NCI-H2107 treated with DMSO at 0.1 percent for 48 hours (cell line): ENCODE results near the gene RAD51.
A peak's percentile ranks its signal among the peaks of the same experiment; 100 is the strongest.

Experiments used
- DNase-seq: peaks from one replicate; lab custom pipeline; 2025; ENCODE audit not compliant: unreplicated experiment; lab: John Stamatoyannopoulos, UW

The RAD51 gene

DNA sequence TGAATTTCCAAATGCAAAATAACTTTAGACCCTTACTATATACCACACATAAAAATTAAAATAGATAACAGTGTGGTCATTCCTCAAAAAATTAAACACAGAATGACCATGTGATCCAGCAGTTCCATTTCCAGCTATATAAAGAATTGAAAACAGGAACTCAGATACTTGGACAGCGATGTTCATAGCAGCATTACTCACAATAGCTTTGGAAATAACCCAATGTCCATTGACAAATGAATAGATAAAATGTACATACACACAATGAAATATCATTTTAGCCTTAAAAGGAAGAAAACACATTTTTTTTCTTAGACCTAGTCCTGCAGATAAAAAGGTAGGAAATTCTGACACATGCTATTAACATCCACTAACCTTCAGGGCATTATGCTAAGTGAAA is 26.7 kb downstream of the RAD51 start:
- no peak for DNase-seq

DNA sequence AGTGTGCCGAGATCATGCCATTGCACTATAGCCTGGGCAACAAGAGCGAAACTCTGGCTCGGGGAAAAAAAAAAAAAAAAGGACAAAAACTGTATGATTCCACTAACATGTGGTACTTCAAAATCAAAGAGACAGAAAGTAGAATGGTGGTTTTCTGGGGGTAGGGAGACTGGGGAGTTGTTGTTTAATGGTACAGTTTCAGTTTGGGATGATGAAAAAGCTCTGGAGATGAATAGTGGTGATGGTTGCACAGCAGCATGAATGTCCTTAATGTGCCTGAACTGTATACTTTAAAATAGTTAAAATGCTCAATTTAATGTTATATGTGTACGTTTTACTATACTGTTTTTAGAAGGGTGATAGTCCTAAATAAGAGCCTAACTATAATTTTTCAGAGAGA is 27.4 kb downstream of the RAD51 start:
- DNase-seq, result no peak

DNA sequence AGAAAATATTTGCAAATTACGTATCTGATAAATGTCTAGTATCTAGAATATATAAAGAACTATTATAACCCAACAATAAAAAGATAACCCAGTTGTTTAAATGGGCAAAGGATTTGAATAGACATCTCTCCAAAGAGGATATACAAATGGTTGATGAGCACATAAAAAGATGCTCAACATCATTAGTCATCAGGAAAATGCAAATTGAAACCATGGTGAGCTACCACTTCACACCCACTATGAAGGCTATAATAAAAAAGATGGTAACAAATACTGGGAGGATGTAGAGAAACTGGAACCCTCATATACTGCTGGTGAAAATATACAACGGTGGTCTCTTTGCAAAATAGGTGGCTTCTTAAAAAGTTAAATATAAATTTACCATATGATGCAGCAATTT is 28.0 kb downstream of the RAD51 start:
- no peak for DNase-seq

DNA sequence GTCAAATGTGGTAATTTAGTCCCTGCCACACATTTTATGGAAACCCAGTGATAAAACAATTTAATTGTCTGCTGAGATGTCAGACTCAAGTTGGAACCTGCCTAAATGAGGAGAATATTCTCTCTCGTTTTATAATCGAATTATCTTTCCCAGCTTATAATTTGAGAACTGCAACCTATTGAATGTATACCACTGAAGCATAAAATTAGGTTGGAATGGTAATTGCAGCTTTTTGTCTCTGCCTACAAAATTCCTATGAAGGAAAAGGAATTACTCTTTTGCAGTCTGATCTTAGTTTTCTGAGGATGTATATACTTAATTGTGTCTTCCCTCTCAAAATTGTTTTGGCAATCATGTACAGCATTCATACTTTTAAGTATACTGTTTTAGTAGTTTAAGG is 28.9 kb downstream of the RAD51 start:
- no peak for DNase-seq

DNA sequence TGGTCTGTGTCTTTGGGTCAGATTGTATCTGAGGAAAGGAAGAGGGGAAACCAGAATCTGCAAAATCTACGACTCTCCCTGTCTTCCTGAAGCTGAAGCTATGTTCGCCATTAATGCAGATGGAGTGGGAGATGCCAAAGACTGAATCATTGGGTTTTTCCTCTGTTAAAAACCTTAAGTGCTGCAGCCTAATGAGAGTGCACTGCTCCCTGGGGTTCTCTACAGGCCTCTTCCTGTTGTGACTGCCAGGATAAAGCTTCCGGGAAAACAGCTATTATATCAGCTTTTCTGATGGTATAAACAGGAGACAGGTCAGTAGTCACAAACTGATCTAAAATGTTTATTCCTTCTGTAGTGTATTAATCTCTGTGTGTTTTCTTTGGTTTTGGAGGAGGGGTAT is 36.1 kb downstream of the RAD51 start:
- DNase-seq, result no peak

DNA sequence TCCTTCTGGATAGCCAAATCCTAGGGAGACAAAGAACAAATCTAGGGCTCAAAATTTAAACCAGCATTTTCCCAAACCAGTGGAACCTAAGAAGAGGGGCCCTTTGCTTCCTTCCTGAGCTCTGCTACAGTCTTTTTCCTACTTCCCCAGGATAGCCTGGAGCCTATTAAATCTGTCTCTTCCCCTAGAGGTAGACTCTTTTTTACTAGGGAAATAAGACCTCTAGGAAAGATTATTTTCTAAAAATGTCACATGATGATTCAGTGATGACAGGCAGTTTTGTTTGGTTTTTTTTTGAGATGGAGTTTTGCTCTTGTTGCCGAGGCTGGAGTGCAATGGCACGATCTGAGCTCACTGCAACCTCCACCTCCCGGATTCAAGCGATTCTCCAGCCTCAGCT is 41.6 kb downstream of the RAD51 start:
- DNase-seq, result no peak

DNA sequence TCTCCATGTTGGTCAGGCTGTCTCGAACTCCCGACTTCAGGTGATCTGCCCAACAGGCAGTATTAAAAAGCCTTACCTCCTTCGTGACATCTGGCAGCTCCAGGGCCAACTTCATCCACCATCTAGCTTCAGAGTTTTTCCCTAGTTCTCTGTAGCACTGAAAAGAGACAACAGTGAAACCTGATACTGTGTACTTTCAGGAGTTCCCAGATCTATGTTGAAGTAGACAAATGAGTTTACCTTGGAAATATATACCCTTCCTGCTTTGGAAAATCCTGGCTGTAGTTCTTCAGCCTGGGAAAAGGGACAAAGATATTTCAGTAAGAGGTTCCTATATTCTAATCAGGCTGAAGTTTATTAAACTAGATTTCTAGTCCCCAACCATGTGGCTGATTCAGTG is 42.1 kb downstream of the RAD51 start:
- DNase-seq, result peak; percentile 29

DNA sequence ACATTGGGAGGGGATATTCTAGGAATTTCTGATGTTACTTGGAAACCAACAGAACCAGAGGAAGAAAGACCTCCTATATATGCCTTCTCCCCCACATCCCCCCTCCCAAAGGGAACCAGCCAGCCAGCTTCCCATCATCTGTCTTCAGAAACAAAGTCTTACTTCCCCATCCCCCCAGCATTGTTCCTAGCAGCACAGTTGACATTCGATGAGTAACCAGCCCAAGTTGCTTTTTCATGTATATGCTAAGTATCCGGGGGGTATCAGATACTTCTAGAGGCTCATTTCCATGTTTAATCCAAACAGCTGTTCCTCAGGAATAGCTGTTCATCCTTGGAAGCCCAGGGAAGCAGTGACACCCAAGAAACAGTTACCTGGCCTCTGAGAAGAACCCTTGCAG is 44.1 kb downstream of the RAD51 start:
- no peak for DNase-seq

DNA sequence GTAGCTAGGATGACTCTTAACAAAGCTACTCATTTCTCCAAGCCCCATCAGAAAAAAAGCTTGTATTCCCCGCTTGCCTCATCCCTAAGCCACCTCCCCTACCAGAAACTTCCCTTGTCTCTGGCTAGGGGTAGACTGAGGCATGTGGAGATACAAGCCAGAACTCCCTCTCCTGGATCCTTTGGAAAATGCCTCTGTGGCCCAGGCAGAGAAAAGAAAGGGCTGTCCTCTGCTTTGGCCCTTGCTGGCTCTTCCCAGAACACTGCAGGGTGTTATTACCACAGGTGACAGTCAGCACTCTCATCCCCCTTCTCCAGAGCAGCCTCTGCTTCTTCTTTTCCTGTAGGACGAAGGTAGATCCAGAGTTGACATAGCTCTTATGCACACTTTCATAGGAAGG is 44.9 kb downstream of the RAD51 start:
- DNase-seq, result no peak

DNA sequence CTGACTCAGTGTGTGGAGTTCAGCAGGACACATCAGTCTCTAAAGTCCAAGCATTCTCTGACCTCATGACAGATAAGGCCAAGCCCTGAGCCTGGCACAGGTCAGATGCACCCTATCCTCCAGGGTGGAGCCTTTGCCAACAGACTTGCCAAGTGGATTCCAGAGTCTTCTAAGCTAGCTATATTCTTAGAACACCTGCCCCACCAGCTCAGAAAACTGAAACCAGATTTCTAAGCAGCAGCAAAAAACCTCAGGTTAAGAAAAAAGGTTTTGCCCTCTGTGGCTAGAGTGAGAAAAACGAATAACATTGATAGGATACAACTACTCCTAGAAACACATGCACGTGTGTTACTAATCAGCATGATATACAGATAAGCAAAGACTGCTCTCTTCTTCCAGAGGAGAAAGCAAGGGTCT is 48.5 kb downstream of the RAD51 start:
- DNase-seq, result no peak

DNA sequence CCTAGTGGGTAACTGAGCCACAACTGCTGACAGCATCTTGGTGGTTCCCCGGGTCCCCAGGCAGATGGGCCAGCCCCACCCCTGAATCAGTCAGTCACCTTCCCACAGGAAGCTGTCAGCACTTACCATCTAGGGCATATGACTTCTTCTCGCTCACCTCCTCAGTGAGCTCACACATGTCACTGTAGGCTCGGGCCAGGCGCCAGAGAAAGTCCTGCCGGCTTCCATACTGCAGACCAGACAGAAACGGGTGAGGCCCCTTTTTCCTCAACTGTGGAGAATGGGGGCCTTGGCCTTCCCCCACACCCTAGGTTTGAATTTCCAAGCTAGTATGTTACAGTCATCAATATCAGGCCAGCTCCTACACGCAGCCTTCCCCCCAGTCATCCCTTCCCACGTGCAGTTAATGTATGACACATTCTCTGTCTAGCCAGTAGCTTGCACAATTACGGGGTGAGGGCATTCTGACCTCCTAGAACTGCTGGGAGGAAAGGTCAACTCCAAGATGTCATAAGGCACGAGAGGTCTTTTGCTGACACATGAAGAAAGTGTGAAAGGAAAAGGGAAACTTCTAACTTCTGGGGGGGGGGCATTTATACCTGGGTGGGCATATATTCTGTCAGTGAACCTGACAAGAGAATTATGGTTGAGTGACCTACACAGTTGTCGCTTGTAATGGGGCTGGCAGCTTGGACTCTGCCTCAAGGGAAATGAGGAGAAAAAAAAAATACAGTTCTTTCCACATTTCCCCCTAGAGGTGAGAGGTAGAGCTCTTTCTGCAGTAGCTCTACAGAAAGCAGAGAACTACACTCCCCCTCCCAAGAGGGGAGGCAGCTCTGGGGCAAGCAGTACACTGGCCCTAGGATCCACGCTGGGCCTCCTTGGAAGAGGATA is 49.2 kb downstream of the RAD51 start:
- DNase-seq, result no peak

DNA sequence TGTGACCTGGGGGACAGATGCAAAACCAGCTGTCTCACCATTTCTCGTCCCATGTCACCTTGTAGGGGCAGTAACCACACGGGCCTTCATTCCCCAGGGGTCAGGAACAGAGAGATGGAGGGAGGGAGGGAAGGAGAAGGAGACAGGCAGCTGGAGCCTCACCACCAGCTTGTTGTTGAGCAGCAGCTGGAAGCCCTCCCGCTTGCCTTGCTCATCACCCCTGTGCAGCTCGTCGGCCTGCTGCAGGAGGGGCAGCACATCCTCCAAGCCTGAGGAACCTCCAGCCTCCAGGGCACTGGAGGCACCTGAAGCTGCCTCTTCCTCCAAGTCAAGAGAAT is 49.8 kb downstream of the RAD51 start:
- DNase-seq, result no peak

DNA sequence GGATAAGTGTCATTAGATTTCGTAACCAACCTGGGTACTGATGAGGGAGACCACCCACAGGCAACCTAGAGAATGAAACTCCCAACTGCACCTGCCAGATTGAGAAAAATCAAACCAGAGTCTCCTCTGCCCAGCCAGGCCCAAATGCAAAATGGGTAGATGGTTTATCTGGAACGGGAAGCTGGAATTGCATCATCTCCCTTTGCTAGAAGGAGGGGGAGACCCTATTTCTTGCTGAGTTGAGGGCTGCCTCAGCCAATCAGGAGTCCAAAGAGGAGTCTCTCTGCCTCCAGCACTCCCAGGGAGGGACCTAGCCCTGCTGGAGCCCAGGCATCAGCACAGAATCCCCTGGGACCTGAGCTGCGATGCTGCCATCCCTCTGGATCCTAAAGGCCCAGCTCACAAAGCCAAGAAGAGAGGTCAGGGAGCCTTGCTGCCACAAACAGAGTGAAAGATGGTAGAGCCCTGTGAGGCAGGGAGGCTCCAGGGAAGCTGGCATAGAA is 52.0 kb downstream of the RAD51 start:
- DNase-seq, result no peak

DNA sequence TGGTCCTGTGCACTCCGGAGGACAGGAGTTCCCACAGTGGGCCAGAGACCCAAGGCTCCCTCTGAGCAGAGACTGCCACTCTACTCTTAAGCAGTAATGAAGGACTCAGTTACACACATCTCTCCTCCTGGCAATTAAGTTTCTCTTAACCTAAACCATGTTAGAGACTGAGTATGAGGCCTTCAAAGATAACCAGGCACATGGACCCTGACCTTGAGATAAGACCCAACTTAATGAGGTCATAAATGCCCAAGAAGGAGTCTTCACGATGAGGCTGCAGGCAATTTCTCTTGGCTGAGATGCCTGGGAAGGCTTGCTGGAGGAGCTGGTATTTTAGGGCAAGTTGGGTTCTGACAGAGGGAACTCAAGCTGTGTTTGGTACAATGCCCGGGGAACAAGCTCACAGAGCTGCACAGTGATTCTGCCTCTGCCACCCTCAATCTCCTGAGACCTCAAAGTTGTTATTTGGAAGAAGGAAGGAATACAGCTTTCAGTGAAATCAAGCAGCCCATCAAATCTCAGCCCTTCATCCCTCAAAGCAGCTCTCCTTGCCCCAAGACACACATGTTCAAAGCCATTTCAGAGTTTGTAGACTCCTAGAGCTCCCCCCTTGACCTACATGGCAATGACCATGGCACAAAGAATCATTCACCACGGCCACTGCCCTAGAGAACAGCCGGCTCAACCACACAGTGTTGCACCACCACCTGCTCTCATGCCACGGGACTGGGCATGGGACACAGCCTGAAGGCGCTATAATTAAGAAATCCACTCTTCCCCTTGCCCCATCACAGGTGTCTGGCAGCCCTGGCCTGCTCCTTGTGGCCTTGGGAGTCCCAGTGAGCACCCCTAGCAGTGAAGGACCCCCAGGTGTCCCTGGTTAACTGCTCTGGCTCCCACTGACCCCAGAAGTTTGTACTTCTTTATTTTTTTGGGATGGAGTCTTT is 53.0 kb downstream of the RAD51 start:
- no peak for DNase-seq

DNA sequence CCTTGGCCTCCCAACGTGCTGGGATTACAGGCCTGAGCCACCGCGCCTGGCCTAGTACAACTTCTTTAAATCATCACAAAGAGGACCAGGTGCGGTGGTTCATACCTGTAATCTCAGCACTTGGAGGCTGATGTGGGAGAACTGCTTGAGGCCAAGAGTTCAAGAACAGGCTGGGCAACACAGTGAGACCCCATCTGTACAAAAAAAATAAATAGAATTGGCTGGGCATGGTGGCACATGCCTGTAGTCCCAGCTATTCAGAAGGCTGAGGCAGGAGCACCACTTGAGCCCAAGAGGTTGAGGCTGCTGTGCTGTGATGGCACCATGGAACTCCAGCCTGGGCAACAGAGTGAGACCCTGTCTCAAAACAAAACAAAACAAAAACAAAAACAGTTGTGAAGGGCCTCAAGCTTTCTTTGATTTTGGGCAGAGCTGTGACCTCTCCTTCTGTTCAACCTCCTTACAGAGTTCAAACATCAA is 54.2 kb downstream of the RAD51 start:
- DNase-seq, result no peak

DNA sequence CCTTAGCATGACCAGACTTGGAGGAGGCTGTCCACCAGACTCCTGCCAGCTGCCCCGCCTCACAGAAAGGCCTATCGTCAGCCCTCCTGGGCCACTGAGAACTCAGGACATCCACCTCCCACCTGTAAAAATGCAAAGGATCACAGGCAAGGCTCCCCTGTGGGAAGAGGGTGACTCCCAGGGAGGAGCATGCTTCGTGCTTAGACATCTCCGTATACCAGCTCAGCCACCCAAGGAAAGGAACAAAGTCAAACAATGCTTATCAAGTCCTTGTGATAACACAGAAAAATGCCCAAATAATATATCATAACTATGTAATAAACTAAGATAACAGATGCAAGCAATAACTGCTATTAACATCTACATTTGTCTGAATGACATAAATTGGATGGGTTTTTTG is 55.9 kb downstream of the RAD51 start:
- no peak for DNase-seq

DNA sequence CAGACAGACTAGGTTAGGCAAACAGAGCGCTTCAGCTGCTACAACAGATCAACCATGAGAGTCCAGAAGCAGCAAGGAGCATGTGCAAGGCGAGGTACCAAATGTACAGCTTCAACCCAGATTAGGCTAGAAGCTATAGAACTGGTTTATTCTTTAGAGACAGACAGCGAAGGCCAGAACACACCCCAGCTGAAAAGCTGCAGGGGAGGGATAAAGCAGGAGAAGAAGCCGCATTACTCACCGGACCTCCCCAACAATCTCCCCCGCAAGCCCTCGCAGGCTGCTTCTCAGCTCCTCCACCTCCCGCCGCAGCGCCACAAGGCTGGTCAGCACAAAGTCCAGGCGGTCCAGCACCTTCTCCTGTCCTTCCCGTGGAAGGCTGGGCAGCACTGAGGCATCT is 56.8 kb downstream of the RAD51 start:
- DNase-seq, result no peak

DNA sequence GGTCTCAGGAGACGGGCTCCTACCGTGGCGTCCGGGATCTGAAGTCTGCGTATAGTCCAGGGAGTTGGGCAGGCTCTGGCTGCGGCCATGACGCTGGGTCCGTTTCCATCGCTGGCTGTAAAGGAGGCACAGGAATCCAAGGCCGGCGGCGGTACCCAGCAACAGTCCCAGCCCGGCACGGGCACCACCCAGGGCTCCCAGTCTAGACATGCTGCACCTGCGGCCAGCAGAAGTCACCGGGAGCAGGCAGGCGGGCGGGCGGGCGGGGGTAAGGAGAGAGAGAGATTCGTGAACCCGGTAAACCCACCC is 59.6 kb downstream of the RAD51 start:
- DNase-seq, result no peak

DNA sequence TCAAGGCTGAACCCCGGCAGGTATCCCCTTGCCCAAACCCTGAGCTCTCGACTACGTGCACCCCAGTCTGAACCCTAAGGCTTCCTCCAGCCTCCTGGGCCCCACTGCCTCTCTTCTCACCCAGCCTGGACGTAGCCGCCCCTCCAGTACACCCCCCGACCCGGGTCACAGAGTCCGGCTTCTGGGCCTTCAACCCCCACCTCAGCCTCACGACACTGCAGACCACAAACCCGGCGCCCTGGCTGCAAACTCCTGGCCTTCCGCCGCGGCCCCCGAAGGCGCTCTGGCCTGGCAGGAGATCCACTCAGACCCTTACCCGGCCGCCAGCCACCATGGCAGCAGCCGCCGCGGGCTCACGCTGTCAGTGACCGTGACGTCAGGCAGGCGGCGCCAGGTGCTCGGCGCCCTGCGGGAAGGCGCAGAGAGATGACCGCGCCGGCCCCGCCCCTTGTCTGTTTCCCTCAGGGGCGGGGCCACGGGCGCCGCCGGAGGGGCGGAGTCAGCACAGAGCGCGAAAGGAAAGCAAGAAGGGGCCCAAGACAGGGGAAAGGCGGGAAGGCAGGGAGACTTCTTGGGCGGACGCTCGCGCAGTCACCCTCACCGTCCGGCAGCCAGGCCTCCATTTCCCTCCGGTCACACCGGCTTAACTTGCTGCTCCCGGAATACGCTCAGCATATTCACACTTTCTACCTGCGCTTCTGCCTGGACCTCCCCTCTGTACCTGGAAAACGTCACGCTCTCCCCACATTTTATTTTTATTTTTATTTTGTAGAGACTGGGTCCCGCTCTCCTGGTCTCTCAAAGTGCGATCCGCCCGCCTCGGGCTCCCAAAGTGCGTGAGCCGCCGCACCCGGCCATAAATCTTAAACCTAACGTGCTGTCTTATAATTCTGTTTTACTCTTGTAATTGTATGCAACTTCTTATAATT is 60.2 kb downstream of the RAD51 start, which contains the start of gene RMDN3:
TSS of gene RMDN3 (minus strand) at position 372 of the 929 bp plus-strand sequence. CDS start 471 bp downstream, outside the sequence.
- DNase-seq, result peak; percentile 54

DNA sequence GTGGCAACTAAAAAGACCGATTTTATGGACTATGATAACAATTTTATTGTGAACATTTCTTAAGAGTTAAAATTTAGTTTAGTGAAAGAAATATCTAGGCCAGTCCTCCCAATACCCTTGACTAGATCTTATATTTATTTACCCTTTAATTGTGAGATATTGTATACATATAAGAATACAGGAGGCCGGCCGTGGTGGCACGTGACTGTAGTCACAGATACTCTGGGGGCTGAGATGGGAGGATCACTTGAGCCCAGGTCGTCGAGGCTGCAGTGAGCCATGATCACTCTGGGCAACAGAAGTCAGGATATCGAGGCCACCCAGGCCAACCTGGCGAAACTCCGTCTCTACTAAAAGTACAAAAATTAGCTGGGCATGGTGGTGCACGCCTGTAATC is 60.8 kb downstream of the RAD51 start:
- no peak for DNase-seq

DNA sequence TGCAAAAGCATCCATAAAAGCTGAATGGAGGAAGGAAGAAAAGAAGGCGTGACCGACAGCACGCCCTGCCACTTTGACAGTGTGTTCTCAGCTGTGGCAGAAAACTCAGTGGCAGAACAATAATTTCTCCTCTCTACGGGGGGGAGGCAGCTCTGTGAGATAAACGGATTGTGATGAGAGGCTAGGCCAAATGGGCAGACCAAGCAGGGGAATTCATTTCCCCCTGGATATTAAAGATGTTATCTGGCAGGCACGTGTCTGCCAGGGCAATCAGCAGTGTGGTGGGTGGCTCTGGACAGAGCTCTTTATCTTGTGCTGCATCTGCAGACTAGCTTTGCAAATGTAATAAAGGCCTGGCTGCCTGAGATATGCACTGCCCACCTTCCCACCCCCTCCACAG is 62.0 kb downstream of the RAD51 start:
- no peak for DNase-seq
